IMR-90 (cell line): Measurements from ENCODE around the gene CHMP1A.

Experiments
- CEBPB ChIP-seq: IDR thresholded peaks from 2 replicates; pipeline ENCODE4 v1.6.1; 2012; ENCODE audit warnings: low read depth, low read length, improper control_type of control experiment
- CHD1 ChIP-seq: IDR thresholded peaks from 2 replicates; pipeline ENCODE4 v1.6.1; 2012; ENCODE audit warnings: low read depth, low read length, improper control_type of control experiment
- FOS ChIP-seq: fragments of 150-350 bp; IDR thresholded peaks from 2 replicates; pipeline ENCODE4 v1.6.1; 2016; ENCODE audit warnings: low read depth, low read length
- MXI1 ChIP-seq: IDR thresholded peaks from 2 replicates; pipeline ENCODE4 v1.6.1; 2012; ENCODE audit warnings: low read depth, mild to moderate bottlenecking, low read length, moderate library complexity, borderline replicate concordance
- POLR2A ChIP-seq: IDR thresholded peaks from 2 replicates; pipeline ENCODE4 v1.6.1; 2012; ENCODE audit warnings: mild to moderate bottlenecking, low read depth, low read length
- RAD21 ChIP-seq: IDR thresholded peaks from 2 replicates; pipeline ENCODE4 v1.6.1; 2012; ENCODE audit warnings: low read length, improper control_type of control experiment
- TF ChIP-seq, protein P1 (sequence below): conservative IDR thresholded peaks from 2 replicates; pipeline ENCODE4 v1.5.1; 2012; ENCODE audit warnings: mild to moderate bottlenecking, low read depth, low read length, improper control_type of control experiment
- TF ChIP-seq, protein P2 (sequence below): fragments of 150-350 bp; IDR thresholded peaks from 2 replicates; pipeline ENCODE4 v1.6.1; 2016; ENCODE audit warnings: low read depth, mild to moderate bottlenecking, low read length, moderate library complexity, borderline replicate concordance

GRCh38 chr16:89697161-89697615 is 39.7 kb upstream of the CHMP1A start:
- TF ChIP-seq, protein P1, sequence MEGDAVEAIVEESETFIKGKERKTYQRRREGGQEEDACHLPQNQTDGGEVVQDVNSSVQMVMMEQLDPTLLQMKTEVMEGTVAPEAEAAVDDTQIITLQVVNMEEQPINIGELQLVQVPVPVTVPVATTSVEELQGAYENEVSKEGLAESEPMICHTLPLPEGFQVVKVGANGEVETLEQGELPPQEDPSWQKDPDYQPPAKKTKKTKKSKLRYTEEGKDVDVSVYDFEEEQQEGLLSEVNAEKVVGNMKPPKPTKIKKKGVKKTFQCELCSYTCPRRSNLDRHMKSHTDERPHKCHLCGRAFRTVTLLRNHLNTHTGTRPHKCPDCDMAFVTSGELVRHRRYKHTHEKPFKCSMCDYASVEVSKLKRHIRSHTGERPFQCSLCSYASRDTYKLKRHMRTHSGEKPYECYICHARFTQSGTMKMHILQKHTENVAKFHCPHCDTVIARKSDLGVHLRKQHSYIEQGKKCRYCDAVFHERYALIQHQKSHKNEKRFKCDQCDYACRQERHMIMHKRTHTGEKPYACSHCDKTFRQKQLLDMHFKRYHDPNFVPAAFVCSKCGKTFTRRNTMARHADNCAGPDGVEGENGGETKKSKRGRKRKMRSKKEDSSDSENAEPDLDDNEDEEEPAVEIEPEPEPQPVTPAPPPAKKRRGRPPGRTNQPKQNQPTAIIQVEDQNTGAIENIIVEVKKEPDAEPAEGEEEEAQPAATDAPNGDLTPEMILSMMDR, result no peak
- no peak for TF ChIP-seq CHD1
- TF ChIP-seq, protein P2, sequence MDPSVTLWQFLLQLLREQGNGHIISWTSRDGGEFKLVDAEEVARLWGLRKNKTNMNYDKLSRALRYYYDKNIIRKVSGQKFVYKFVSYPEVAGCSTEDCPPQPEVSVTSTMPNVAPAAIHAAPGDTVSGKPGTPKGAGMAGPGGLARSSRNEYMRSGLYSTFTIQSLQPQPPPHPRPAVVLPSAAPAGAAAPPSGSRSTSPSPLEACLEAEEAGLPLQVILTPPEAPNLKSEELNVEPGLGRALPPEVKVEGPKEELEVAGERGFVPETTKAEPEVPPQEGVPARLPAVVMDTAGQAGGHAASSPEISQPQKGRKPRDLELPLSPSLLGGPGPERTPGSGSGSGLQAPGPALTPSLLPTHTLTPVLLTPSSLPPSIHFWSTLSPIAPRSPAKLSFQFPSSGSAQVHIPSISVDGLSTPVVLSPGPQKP, result no peak
- no peak for TF ChIP-seq POLR2A
- no peak for TF ChIP-seq CEBPB
- TF ChIP-seq RAD21, result no peak
- no peak for TF ChIP-seq FOS
- no peak for TF ChIP-seq MXI1
